Astrocyte (in vitro differentiated cells and primary cell): ENCODE measurements around the gene CFAP58.

ENCODE experiments used
- EZH2 ChIP-seq: IDR thresholded peaks from 2 replicates; pipeline ENCODE4 v1.6.1; 2012; ENCODE audit warnings: mild to moderate bottlenecking, low read length, inconsistent platforms; ENCODE audit not compliant: insufficient read depth
- TF ChIP-seq, protein P1 (sequence below): IDR thresholded peaks from 2 replicates; pipeline ENCODE4 v1.5.1; 2011; ENCODE audit warnings: low read depth, mild to moderate bottlenecking, inconsistent platforms, low read length, moderate library complexity; ENCODE audit not compliant: insufficient read depth

- TF ChIP-seq EZH2 = no peak
- TF ChIP-seq, protein P1, sequence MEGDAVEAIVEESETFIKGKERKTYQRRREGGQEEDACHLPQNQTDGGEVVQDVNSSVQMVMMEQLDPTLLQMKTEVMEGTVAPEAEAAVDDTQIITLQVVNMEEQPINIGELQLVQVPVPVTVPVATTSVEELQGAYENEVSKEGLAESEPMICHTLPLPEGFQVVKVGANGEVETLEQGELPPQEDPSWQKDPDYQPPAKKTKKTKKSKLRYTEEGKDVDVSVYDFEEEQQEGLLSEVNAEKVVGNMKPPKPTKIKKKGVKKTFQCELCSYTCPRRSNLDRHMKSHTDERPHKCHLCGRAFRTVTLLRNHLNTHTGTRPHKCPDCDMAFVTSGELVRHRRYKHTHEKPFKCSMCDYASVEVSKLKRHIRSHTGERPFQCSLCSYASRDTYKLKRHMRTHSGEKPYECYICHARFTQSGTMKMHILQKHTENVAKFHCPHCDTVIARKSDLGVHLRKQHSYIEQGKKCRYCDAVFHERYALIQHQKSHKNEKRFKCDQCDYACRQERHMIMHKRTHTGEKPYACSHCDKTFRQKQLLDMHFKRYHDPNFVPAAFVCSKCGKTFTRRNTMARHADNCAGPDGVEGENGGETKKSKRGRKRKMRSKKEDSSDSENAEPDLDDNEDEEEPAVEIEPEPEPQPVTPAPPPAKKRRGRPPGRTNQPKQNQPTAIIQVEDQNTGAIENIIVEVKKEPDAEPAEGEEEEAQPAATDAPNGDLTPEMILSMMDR = no peak
Observed at GRCh38 chr10:104339469-104340110, 14.0 kb upstream of the CFAP58 start.
